Fibroblast of the conjunctiva (primary cell): Measurements from ENCODE around the gene FHOD3.
"Not testable (repeated sequence)": the region's sequence is repeated elsewhere in the genome, so short reads cannot be mapped to it uniquely, and the experiment has no call there.

Experiments used
- DNase-seq: peaks from one replicate; pipeline ENCODE4 v3.0.0-alpha.2; 2010; ENCODE audit warnings: low read depth

Gene FHOD3

DNA sequence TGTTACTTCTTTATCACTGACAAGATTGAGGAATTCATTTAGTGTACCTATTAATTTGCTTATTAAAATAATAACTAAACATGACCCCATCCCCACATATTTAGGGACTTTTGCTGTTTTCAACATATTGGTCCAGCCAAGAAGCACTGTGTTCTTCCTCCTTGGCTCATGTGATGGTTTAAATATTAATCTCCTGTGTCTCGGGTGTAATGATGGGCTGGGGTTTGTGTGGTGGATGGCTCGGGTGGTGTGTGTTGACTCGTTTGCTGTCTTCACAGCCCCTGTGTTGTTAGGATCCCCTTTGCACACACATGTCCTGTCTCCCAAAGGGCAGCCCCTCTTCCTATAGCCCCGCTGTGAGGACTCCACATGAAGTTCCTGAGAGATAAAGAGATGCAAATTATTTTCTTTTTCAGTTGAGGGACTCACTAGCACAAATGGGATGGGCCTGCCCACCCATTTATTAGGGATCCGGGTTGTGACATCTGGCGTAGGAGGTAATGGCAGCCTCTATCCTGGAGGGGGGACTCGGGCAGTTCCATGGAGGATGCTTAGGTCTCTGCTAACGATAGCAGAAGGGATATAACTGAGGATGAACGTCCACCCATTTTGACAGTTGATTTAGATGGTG lies 53.4 kb downstream of the FHOD3 start:
- DNase-seq = no peak

DNA sequence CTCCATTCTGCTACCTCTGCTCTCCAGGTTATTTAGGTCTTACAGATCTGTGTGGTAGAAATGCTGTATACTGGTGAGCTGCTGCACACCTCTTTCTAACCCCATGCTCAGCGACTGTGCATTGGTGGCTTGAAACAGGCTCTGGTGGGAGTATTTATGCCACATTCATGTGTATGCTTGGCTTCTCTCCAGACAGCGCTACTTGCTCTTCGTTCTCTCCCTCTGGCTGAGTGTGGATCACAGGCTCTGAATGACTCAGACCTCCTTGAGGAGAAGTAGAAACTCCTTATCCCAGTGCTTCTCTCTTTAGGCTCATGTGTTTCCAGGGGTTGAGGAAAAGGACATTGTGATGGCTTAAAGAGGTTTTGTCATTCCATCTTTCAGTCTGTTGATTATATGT lies 54.9 kb downstream of the FHOD3 start:
- DNase-seq = peak; percentile 30

DNA sequence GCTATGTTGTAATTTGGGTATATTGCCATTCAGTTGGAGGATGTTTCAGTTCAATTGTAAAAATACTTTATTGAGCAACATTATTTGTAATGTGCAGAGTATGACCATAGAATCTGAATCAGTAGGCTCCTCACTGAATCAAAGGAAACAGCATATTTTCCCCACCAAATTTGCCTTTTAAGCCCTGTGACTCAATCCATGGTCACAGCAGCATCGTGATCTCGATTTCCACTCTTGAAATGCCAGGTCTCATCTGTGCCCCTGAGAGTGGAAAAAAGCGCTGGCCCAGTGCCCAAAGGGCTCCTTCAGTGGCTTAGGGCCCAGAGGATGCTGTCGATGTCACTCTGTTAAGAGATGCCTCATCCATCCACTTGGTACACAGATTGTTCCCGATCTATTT lies 57.5 kb downstream of the FHOD3 start:
- no peak for DNase-seq

DNA sequence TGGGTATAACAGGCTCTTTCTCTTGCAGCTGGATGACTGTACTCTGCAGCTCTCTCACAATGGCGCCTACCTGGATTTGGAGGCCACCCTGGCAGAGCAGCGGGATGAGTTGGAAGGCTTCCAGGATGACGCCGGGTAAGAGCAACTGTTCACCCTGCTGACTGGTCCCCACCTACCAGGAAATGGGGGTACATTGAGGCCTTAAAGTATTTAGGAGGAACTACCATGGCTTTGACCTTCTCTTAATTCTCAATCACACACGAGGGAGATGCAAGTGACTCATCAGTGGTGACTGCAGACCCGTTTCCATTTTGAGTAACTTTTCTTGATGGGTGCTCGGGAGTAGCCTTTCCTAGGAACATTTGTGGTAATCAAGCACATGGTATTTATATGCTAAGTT lies 58.0 kb downstream of the FHOD3 start:
- no peak for DNase-seq

DNA sequence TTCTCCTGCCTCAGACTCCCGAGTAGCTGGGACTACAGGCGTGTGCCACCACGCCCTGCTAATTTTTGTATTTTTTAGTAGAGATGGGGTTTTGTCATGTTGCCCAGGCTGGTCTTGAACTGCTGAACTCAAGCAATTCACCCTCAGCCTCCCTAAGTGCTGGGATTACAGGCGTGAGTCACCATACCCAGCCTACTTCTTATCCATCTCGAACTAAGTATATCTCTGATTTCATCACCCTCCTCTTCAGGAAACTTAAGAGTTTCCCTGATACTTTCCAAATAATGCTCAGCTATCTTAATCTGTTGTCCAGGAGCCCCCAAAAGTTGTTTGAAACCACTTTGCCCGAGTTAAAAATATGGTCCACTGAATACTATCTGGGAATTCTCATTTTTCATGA lies 59.2 kb downstream of the FHOD3 start:
- DNase-seq = not testable (repeated sequence)

DNA sequence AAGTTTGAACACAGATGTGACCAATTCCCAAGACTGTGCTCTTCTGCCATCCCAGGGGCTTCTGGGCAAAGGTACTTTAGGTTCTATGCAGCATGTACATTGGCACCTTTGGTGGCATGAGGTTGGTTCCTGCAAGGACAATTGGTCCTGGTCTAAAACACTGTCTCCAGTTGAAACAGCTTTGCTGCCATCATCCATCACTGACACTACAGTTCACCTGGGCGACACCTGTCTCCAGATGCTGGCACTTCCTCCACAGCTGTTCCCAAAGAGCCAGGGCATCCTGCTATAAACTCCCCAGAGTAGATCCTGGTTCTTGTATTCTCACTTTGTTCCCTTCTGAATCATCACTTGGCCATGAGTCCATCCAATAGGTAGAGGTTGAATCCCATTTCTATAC lies 60.6 kb downstream of the FHOD3 start:
- DNase-seq = no peak

DNA sequence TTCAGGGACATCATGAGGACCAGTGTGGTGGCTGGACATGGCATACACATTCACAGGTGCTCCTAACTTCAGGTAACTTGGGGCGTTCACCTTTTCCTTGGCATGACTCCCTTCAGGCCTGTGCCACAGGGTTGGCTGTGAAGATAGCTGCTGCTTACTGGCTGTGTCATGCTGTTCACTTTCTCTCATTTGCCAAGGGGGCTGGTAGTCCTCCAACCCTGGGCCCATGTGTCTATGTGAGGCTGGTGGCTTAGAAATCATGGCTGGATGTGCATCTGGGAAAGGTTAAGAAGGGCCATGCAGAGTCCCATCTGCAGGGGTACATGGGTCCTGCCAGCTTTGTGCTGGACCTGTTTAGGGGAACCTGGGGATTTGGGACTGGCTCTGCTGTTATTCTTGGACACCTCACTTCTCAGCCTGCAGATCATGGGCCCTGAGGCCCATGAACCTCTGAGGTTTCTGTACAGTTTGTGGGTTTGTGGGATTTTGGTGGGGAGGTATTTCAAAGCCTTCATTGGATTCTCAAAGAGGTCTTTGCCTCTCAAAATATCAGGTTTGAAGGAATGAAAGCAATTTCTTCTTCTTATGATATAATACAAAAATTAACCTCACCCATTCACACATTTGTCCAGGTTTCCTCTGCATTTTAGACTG lies 62.9 kb downstream of the FHOD3 start:
- no peak for DNase-seq

DNA sequence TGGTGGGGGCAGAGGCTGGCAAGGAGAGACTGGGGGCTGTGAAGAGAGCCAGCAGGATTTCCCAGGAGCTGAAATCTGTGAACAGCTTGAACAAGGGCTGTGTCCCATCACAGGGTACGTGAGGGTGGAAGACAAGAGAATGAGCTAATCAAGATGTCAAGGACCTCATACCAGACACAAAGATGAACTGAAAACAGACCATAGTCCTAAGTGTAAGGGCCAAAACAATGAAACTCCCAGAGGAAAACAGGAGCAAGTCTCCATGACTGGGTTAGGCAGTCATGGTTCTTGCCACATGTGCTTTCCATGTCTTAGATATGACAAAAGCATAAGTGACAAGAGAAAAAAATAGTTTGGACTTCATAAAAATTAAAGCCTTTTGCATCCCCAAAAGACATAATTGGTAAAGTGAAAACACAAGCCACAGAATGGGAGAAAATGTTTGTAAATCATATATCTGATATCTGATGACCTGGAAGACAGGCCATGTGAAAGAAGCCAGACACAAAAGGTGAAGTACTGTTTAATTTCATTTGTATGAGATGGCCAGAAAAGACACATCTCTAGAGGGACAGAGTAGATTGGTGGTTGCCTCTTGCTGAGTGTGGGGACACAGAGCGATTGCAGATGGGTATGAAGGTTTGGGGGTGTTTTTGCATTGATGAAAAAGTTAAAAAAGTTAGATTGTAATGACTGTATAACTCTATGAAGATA lies 67.6 kb downstream of the FHOD3 start:
- no peak for DNase-seq

DNA sequence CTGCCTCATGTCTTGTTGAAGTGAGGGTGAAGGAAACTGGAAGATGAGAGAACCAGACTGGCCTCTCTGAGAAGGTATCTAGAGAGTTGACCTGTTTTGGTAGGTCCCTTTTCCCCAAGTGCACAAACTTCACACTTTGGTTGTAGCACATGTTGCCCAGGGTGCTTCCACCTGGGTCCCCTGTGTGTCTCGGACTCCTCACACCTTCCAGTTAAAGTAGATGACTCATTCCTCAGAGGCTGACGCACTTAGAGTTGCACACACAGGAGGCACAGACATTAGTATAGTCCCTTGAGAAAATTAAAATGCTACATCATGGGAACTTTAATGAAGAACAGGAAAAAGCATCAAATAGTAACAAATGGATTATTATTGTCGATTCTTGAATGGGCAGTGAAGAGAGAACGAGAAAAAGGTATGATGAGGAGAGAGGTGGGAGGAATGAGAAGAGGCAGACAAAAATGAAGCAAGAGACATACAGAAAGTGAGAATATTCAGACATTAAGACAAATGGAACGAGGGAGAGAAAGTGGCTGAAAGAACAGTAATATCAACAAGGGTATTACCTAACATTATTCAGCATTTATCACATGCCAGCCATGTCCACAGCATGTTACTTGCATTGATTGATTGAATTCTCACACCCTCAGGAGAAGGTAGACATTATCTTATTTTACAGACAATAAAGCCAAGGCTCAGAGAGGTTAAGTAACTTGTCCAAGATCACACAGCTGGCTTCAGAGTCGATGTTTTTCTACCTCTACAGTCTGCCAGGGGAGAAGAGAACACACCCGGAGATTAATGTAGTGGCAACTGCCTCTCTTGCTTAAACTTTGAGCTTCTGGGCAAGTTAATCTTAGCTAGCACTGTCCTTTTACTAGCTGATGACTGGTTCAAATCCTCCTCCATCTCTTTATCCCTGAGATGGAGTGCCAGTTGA lies 68.6 kb downstream of the FHOD3 start:
- DNase-seq = no peak

DNA sequence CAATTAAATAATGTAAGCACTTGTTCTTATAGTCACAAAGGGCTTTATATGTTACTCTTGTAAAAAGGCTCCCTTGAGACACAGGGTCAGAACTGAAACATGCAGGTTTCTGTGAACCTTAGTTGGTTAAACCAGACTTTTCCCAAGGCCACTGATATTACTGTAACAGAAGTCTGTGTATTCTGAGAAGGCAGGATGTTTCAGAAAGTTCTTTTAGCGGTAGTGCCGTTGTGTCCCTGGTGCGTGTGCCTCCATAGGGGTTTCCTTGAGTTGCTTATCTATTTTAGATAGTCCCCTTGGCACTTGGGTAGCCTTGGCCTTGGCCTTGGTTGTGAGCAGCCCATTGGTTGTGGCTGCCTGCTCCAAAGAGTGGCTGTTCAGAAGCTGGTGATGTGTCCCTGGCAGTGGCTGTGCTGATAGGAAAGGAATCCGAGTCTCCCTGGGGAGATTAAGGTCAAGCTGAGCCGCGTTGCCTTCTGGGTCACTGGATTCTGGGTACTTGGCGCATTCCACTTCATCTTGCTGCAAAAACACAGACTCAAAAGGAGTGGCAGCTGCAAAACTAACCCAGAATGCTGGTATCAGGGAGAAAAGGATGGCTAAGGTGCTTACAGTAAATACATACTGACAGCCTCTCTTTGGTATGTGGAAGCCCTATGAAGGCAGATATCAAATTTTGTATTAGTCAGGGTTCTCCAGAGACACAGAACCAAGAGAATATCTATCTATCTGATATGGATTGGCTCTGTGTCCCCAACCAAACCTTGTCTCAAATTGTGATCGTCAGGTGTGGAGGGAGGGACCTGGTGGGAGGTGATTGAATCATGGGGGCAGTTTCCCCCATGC lies 69.7 kb downstream of the FHOD3 start:
- DNase-seq = no peak

DNA sequence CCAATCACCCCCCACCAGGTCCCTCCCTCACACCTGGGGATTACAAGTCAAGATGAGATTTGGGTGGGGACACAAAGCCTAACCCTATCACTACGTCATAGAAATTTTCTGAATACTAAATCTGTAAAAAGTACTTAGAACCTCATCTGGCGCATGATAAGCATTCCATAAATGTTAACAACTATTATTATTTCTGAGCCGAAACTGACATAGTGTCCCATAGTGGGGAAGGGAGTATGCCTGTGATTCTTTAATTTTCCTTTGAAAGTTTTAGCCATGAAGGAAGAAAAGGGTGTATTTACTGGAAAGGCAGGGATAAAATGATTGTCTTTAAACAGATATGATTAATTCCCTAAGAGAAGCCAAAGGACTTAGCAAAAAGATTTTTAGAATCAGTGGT lies 71.4 kb downstream of the FHOD3 start:
- DNase-seq = no peak

DNA sequence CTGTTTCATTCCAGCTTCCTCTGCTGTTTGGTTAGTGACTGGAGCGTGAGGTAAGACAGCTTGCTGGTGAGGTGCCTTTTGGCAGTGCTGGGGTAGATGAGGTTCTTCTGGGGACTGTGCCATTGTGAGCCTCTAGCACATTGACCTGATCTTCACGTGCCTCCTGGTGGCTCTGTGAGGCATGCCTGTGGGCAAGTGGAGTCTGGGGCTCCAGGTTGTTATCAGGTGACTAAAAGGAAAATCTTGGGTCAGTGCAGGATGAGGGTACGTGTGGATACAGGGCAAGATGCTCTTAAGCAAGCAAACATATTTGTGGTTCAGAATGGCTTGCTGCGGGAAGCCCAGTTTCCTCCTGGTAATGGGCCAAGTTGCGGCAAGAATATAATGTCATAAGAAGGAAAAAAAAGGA lies 75.4 kb downstream of the FHOD3 start:
- no peak for DNase-seq

DNA sequence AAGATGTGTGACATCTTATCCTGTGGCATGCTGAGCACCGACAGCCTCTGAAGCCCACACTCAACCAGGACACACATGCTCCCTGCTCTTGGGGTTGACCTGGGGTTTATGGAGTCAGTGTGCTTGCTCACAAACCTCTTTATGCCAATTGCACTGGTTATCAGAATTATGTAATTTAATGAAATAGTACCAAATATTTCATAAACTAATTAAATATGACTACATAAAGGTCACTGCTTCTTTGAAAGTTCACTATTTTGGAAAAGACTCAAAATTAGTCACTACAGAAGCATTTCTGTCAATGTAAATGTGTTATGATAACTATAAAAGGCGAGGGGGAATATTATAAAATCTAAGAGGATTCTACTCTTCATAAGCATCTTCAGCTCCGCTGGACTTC lies 76.7 kb downstream of the FHOD3 start:
- no peak for DNase-seq

DNA sequence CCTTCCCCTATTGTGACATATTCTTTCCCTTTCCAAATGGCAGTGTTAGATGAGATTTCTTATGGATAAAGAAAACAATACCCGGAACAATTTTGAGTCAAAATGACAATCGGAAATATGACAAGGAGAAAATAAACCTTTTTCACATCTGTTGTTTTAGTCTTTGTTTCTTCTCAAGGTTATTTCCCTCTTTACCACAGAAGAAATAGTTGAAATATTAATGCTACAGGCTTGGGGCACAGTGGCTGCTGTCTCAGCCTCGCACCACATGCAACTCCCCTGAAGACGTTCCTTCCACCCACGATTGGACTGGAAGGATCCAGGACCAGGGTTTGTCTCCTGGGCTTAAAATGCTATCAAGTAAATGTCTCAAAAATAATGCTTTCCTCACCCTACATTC lies 77.6 kb downstream of the FHOD3 start:
- DNase-seq = no peak

DNA sequence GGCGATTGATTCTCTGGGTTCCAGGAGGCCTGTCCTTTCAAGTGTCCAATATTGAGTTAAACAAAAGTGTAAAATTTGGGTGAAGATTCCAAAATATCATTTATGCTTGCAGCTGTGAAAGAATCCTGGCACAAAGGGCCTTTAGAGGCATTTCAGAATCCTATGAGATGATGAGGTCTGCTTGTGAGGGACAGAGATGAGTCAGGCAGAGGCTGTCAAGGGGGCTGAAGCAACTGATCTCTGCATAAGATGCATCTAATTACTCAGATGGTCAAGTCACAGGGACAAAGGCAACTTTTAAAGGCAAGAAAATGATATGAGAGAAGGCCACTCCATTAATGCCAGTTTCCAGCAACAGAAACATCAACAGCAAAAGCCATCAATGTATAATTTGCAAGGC lies 78.8 kb downstream of the FHOD3 start:
- DNase-seq = no peak

DNA sequence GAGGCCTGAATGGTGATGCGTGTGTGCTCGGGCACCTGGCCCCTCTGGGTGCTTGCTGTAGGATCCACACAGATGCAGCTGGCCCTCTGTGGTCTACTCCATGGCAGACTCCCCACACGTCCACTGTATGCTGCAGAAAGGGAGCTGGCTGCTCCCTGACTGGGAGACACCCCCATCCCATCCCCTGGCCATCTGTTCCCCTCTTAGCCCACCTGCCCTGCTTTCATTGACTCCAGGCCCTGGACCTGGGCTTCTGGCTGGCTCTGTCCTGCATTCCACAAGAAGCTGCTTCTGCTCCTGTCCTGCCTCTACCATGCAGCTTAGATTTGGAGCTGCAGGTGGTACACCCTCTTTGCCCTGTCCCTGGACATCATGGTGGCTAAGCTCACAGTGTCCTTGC lies 80.1 kb downstream of the FHOD3 start:
- no peak for DNase-seq

DNA sequence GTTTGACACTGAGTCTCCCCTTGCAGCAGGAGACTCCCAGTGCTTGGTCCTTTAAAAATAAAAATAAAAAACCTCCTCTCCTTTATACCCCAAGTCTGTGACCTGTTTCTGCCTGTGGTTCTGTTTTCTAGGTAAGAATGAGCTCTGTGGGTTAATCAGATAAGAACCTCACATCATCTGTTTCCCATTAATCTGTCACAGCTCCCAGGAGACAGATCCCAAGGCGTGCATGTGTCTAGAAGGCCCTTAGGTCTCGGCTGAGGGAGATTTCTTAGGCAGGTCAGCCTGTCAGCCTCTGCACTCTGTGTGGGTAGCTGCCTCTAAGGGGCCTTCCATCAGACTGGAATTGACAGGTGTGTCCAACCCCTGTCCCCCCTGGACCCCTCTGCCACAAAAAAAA lies 80.7 kb downstream of the FHOD3 start:
- DNase-seq = no peak

DNA sequence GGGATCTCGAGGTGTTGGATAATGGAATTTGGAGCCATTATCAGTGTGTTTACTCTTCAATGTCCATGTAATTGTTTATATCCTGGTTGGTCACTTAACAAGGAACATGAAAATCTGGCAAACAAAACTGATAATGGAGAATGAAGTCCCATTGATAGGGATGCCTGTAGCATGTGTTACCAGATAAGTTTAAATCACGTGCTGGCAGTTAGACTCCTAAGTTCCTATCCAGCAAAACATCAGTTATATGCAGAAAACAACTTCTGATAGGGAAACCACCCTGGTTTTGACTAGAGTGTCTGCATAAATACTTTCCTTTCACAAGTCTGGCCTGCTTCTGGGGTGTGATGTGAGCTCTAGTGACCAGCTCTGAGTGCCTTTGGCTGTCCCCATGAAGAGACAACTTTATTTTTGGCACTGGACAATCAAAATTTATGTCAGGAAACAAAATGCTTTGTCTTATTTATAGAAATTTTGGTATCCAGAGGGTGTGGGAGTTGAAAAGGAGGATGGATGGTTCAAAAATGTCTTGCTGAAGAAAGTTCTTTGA lies 82.0 kb downstream of the FHOD3 start:
- no peak for DNase-seq

DNA sequence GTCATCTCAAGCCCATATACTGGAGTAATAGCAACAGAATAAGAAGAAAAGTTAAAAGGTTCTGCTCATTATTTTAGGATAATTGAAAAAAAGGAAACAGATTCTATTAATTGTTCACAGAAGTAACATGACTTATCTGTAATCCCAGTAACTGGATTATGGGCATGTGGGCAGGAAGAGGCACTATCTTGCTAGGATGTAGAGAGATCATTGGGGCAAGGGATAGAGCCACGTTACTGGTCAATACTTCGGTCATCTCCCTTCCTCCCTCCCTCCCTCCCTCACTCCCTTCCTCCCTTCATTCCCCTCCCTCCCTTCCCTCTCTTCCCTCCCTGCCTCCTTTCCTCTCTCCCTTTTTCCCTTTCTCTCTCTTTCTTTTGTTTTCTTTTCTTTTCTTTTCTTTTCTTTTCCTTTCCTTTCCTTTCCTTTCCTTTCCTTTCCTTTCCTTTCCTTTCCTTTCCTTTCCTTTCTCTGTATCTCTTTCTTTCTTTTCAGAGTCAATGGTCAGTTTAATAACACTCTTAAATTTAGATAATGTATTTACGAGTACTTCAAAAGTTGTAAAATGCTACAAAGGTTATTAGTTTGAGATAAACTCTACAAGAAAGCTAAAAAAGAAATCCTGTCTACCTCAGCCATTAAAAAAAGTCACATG lies 82.8 kb downstream of the FHOD3 start:
- no peak for DNase-seq

DNA sequence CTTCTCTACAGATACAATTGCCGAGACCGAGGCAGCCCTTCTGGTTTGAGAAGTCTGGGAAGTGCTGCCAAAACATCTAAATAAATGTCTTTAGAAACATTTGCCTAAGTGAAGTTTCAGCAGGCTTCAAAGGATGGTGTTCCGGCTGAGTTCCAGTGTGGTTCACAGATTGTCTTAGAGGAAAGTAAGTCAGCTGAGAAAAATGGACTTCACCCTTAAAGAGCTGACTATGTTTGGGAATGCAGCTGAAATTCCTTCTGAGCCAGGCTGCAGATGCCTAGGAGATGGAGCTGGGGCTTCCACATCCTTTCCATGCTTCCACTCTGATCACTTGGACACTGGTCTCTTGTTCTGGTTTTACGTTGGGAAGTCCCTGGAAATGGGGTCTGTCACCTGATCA lies 83.6 kb downstream of the FHOD3 start:
- DNase-seq = no peak

DNA sequence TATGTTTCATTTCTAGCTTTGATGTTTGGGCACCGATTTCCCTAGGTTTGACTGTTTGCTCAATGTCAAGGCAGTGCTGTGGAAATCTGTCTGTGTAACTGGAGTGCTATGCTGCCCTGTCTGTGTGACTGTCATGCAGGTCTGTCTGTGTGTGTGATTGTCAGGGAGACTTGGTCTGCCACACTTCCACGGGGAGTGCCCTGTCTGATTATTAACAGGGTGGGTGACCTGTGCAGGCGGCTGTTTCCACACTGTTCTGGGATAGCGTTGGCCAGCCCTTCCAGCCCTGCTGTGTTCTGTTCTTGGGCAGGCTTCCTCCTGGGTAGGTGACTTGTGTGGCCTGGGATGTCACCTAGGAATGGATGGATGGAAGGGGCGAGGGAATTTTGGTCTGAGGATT lies 85.3 kb downstream of the FHOD3 start:
- DNase-seq = no peak
